ENCODE measurements around the gene BAX. TPM values are rescaled to one million over a fixed set of nuclear protein-coding genes. Genes with fewer than 3 reads are reported as not detected.
"Not testable (repeated sequence)": the region's sequence is repeated elsewhere in the genome, so short reads cannot be mapped to it uniquely, and the experiment has no call there.

The BAX gene
- total and polyA plus RNA-seq, 4 donors, result 10.5 to 27.0 (median 14.8) TPM

GRCh38 chr19:48915757-48916156 lies 38.9 kb upstream of the BAX start:
- TF ChIP-seq GABPA (IDR thresholded peaks at IDR 0.05 in 1 of 2, conservative IDR thresholded peaks at IDR 0.05 in 1 of 2) (no peak), RXRA (IDR thresholded peaks at IDR 0.05) (no peak), JUND (IDR thresholded peaks at IDR 0.05) (no peak), YY1 (IDR thresholded peaks at IDR 0.05) (no peak)
- no peak overlapping the region for H3K27ac ChIP-seq (ENCODE audit: low read depth in 1 of 2, low read length in 2 of 2)
- no peaks in the 10 kb centered on the region for H3K9me3 ChIP-seq (ENCODE audit: control insufficient read depth in 4 of 4, low read length in 3 of 4)
- H3K9ac ChIP-seq (ENCODE audit: low read depth in 1 of 2, low read length in 2 of 2), result no peak overlapping the region
- no peaks in the 10 kb centered on the region for H3K4me1 ChIP-seq (ENCODE audit: control insufficient read depth in 4 of 4, insufficient read depth in 4 of 4, low read length in 3 of 4)
- H3K36me3 ChIP-seq (ENCODE audit: control insufficient read depth in 4 of 4, insufficient read depth in 3 of 4, low read depth in 1 of 4, low read length in 3 of 4), result peaks cover 23 to 63% (median 58%) of the 10 kb centered on the region in 4 donors
- WGBS, result 91% methylated on average over 8 of the region's 8 CpGs
- DNase-seq (ENCODE audit: low spot score), result no peak
- no peaks in the 10 kb centered on the region for H3K27me3 ChIP-seq (ENCODE audit: control insufficient read depth in 4 of 4, insufficient read depth in 4 of 4, low read length in 3 of 4)
- H3K4me3 ChIP-seq (ENCODE audit: low read depth in 1 of 3, low read length in 3 of 3), result no peak overlapping the region

- H3K27ac ChIP-seq (ENCODE audit: low read depth in 1 of 2, low read length in 2 of 2), result no peak overlapping the region
- no peak overlapping the region for H3K9ac ChIP-seq (ENCODE audit: low read depth in 1 of 2, low read length in 2 of 2)
- H3K4me3 ChIP-seq (ENCODE audit: low read depth in 1 of 3, low read length in 3 of 3), result no peak overlapping the region
- TF ChIP-seq NR2F2 (IDR thresholded peaks at IDR 0.05) (no peak), HNF4A (conservative IDR thresholded peaks at IDR 0.05) (no peak), YY1 (IDR thresholded peaks at IDR 0.05) (no peak), FOXA1 (IDR thresholded peaks at IDR 0.05) (no peak)
- H3K36me3 ChIP-seq (ENCODE audit: control insufficient read depth in 4 of 4, insufficient read depth in 3 of 4, low read depth in 1 of 4, low read length in 3 of 4), result peaks cover 19 to 65% (median 54%) of the 10 kb centered on the region in 4 donors
- DNase-seq (ENCODE audit: low spot score), result no peak
- H3K9me3 ChIP-seq (ENCODE audit: control insufficient read depth in 4 of 4, low read length in 3 of 4), result no peaks in the 10 kb centered on the region
- WGBS, result 82% methylated on average over 6 of the region's 6 CpGs
- H3K4me1 ChIP-seq (ENCODE audit: control insufficient read depth in 4 of 4, insufficient read depth in 4 of 4, low read length in 3 of 4), result no peaks in the 10 kb centered on the region
- H3K27me3 ChIP-seq (ENCODE audit: control insufficient read depth in 4 of 4, insufficient read depth in 4 of 4, low read length in 3 of 4), result no peaks in the 10 kb centered on the region
Measured at GRCh38 chr19:48918071-48918470, 36.6 kb upstream of the BAX start.

GRCh38 chr19:48918801-48919247 lies 35.9 kb upstream of the BAX start:
- no peak for DNase-seq (ENCODE audit: low spot score)
- Histone ChIP-seq H3K36me3 (ENCODE audit: control insufficient read depth in 4 of 4, insufficient read depth in 3 of 4, low read depth in 1 of 4, low read length in 3 of 4) (peaks cover 17 to 60% (median 50%) of the 10 kb centered on the region in 4 donors), H3K27ac (ENCODE audit: low read depth in 1 of 2, low read length in 2 of 2) (no peak overlapping the region), H3K9ac (ENCODE audit: low read depth in 1 of 2, low read length in 2 of 2) (no peak overlapping the region), H3K4me3 (ENCODE audit: low read depth in 1 of 3, low read length in 3 of 3) (no peak overlapping the region), H3K27me3 (ENCODE audit: control insufficient read depth in 4 of 4, insufficient read depth in 4 of 4, low read length in 3 of 4) (no peaks in the 10 kb centered on the region), H3K9me3 (ENCODE audit: control insufficient read depth in 4 of 4, low read length in 3 of 4) (no peaks in the 10 kb centered on the region), H3K4me1 (ENCODE audit: control insufficient read depth in 4 of 4, insufficient read depth in 4 of 4, low read length in 3 of 4) (no peaks in the 10 kb centered on the region)
- no peak for TF ChIP-seq HNF4G (IDR thresholded peaks at IDR 0.05)
- WGBS, result 93% methylated on average over 18 of the region's 18 CpGs

- not testable (repeated sequence) for H3K27me3 ChIP-seq (ENCODE audit: control insufficient read depth in 4 of 4, insufficient read depth in 4 of 4, low read length in 3 of 4); H3K9ac ChIP-seq (ENCODE audit: low read depth in 1 of 2, low read length in 2 of 2); H3K4me1 ChIP-seq (ENCODE audit: control insufficient read depth in 4 of 4, insufficient read depth in 4 of 4, low read length in 3 of 4); H3K4me3 ChIP-seq (ENCODE audit: low read depth in 1 of 3, low read length in 3 of 3); DNase-seq (ENCODE audit: low spot score); H3K27ac ChIP-seq (ENCODE audit: low read depth in 1 of 2, low read length in 2 of 2); H3K9me3 ChIP-seq (ENCODE audit: control insufficient read depth in 4 of 4, low read length in 3 of 4)
- H3K36me3 ChIP-seq (ENCODE audit: control insufficient read depth in 4 of 4, insufficient read depth in 3 of 4, low read depth in 1 of 4, low read length in 3 of 4), result peaks cover 17 to 57% (median 47%) of the 10 kb centered on the region in 4 donors
- 95% methylated on average over 8 of the region's 8 CpGs for WGBS
Measured at GRCh38 chr19:48919271-48919670, 35.4 kb upstream of the BAX start.

- TF ChIP-seq HNF4G (IDR thresholded peaks at IDR 0.05), result no peak
- TF ChIP-seq FOXA1 (IDR thresholded peaks at IDR 0.05), result no peak
- TF ChIP-seq TAF1 (conservative IDR thresholded peaks at IDR 0.05), result no peak
Measured at GRCh38 chr19:48920949-48921348, 33.7 kb upstream of the BAX start.

More at GRCh38 chr19:48920949-48921348, 33.7 kb upstream of the BAX start:
- Histone ChIP-seq H3K4me1 (ENCODE audit: control insufficient read depth in 4 of 4, insufficient read depth in 4 of 4, low read length in 3 of 4) (no peaks in the 10 kb centered on the region), H3K27me3 (ENCODE audit: control insufficient read depth in 4 of 4, insufficient read depth in 4 of 4, low read length in 3 of 4) (no peaks in the 10 kb centered on the region), H3K4me3 (ENCODE audit: low read depth in 1 of 3, low read length in 3 of 3) (no peak overlapping the region), H3K9ac (ENCODE audit: low read depth in 1 of 2, low read length in 2 of 2) (no peak overlapping the region), H3K9me3 (ENCODE audit: control insufficient read depth in 4 of 4, low read length in 3 of 4) (no peaks in the 10 kb centered on the region), H3K27ac (ENCODE audit: low read depth in 1 of 2, low read length in 2 of 2) (no peak overlapping the region), H3K36me3 (ENCODE audit: control insufficient read depth in 4 of 4, insufficient read depth in 3 of 4, low read depth in 1 of 4, low read length in 3 of 4) (peaks cover 13 to 46% (median 37%) of the 10 kb centered on the region in 4 donors)
- no peak for DNase-seq (ENCODE audit: low spot score)
- 89% methylated on average over 10 of the region's 10 CpGs for WGBS

Measured in liver (tissue), 9 donors.